Measurements from ENCODE around the gene FAM156A.

GRCh38 chrX:52988985-52989917 lies 30.9 kb upstream of the FAM156A start:
- TF ChIP-seq CTCF (conservative IDR thresholded peaks at IDR 0.05) = no peak
- no peak for TF ChIP-seq EZH2 (IDR thresholded peaks at IDR 0.05; ENCODE audit: low read depth)
